OCI-LY3 (cell line): Measurements from ENCODE around the gene EFEMP1.

Source experiments
- H2AFZ ChIP-seq: fragments of 200-600, 300-600 bp; shearing (Covaris generic); 2 replicates; pipeline ENCODE4 v1.6.0; 2014; ENCODE audit warnings: antibody characterized with exemption, low read depth, low read length
- H3K27ac ChIP-seq: fragments of 200-600, 300-600 bp; sonication (generic); 2 replicates; pipeline ENCODE4 v1.5.1; 2014; ENCODE audit warnings: mild to moderate bottlenecking, low read length, moderate library complexity, mixed read lengths
- H3K27me3 ChIP-seq: fragments of 200-600, 300-600 bp; sonication (generic); 2 replicates; pipeline ENCODE4 v1.6.1; 2014; ENCODE audit warnings: low read depth, low read length, mixed read lengths
- H3K36me3 ChIP-seq: fragments of 200-600, 300-600 bp; sonication (generic); replicated peaks from 2 replicates; pipeline ENCODE3; 2014; ENCODE audit warnings: low read depth, low read length, mixed read lengths
- H3K4me1 ChIP-seq: fragments of 300-600, 200-600 bp; sonication (generic); 2 replicates; pipeline ENCODE4 v1.6.1; 2014; ENCODE audit warnings: low read length, mixed read lengths
- H3K4me2 ChIP-seq: fragments of 200-600, 300-600 bp; sonication (generic); 2 replicates; pipeline ENCODE4 v1.6.1; 2014; ENCODE audit warnings: low read length, mixed read lengths
- H3K4me3 ChIP-seq: fragments of 300-600, 200-600 bp; sonication (generic); 2 replicates; pipeline ENCODE4 v1.5.1; 2014; ENCODE audit warnings: antibody characterized with exemption, mild to moderate bottlenecking, low read length, moderate library complexity
- H3K79me2 ChIP-seq: fragments of 300-600, 200-600 bp; shearing (Covaris generic); 2 replicates; pipeline ENCODE4 v1.6.1; 2014; ENCODE audit warnings: mild to moderate bottlenecking, low read length, mixed read lengths
- H3K9ac ChIP-seq: fragments of 300-600, 200-600 bp; shearing (Covaris generic); 2 replicates; pipeline ENCODE4 v1.6.0; 2014; ENCODE audit warnings: mild to moderate bottlenecking, low read length, moderate library complexity
- H3K9me3 ChIP-seq: fragments of 200-600, 300-600 bp; shearing (Covaris generic); 2 replicates; pipeline ENCODE4 v1.6.1; 2014; ENCODE audit warnings: low read length, mixed read lengths; ENCODE audit not compliant: insufficient read depth
- H4K20me1 ChIP-seq: fragments of 200-600, 300-600 bp; sonication (generic); 2 replicates; pipeline ENCODE4 v1.6.1; 2016; ENCODE audit warnings: low read length, mixed read lengths; ENCODE audit not compliant: insufficient read depth
- EZH2phosphoT487 ChIP-seq: fragments of 200-600 bp; shearing (Covaris generic); IDR thresholded peaks from 2 replicates; pipeline ENCODE4 v1.6.1; 2018; ENCODE audit warnings: antibody characterized with exemption, mixed run types, low read depth
- TF ChIP-seq, protein P1 (sequence below): fragments of 200-600, 300-600 bp; sonication (generic); IDR thresholded peaks from 2 replicates; pipeline ENCODE4 v1.5.1; 2014; ENCODE audit warnings: antibody characterized with exemption, low read length, low read depth

Gene EFEMP1

DNA sequence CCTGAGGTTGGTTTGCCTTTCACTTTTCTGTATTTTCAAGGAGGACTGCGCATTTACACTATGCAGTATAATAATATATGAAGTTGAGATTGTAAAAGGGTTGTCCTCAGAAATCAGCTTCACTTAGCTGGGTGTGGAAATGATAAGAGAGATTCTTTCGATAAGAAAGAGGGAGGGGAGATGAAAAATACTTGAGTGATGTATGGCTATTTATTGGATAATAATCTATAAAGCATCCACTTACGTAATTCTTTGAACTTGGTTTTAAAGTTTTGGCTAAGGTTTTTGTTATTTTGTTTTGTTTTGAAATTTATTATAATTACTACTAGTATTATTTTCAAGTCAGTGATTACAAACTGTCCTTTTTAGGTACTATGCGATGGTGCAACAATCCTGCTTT is 40.6 kb downstream of the EFEMP1 start:
- Histone ChIP-seq H3K4me2 (no peak overlapping the region), H3K36me3 (no peaks in the 10 kb centered on the region), H3K9me3 (no peaks in the 10 kb centered on the region), H3K79me2 (no peaks in the 10 kb centered on the region), H4K20me1 (no peaks in the 10 kb centered on the region), H2AFZ (no peak overlapping the region), H3K4me3 (no peak overlapping the region), H3K27me3 (no peaks in the 10 kb centered on the region), H3K9ac (no peak overlapping the region), H3K4me1 (peaks cover 6% of the 10 kb centered on the region; the same call in 1 of the 2 replicates), H3K27ac (no peak overlapping the region)
- TF ChIP-seq, protein P1, sequence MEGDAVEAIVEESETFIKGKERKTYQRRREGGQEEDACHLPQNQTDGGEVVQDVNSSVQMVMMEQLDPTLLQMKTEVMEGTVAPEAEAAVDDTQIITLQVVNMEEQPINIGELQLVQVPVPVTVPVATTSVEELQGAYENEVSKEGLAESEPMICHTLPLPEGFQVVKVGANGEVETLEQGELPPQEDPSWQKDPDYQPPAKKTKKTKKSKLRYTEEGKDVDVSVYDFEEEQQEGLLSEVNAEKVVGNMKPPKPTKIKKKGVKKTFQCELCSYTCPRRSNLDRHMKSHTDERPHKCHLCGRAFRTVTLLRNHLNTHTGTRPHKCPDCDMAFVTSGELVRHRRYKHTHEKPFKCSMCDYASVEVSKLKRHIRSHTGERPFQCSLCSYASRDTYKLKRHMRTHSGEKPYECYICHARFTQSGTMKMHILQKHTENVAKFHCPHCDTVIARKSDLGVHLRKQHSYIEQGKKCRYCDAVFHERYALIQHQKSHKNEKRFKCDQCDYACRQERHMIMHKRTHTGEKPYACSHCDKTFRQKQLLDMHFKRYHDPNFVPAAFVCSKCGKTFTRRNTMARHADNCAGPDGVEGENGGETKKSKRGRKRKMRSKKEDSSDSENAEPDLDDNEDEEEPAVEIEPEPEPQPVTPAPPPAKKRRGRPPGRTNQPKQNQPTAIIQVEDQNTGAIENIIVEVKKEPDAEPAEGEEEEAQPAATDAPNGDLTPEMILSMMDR = no peak
- no peak for TF ChIP-seq EZH2phosphoT487

GRCh38 chr2:55880416-55881143 is 43.0 kb downstream of the EFEMP1 start:
- Histone ChIP-seq H3K27ac (no peak overlapping the region), H3K27me3 (no peaks in the 10 kb centered on the region), H3K79me2 (no peaks in the 10 kb centered on the region), H3K9ac (no peak overlapping the region), H4K20me1 (no peaks in the 10 kb centered on the region), H2AFZ (no peak overlapping the region), H3K4me3 (no peak overlapping the region), H3K36me3 (no peaks in the 10 kb centered on the region), H3K4me2 (no peak overlapping the region), H3K4me1 (peaks cover 26% of the 10 kb centered on the region), H3K9me3 (no peaks in the 10 kb centered on the region)
- TF ChIP-seq EZH2phosphoT487 = no peak
- TF ChIP-seq, protein P1 = no peak

- Histone ChIP-seq H2AFZ (no peak overlapping the region), H3K4me2 (no peak overlapping the region), H3K9me3 (no peaks in the 10 kb centered on the region), H3K27ac (no peak overlapping the region), H3K4me3 (no peak overlapping the region), H3K79me2 (no peaks in the 10 kb centered on the region), H3K27me3 (no peaks in the 10 kb centered on the region), H3K36me3 (no peaks in the 10 kb centered on the region), H4K20me1 (no peaks in the 10 kb centered on the region), H3K4me1 (peaks cover 31% of the 10 kb centered on the region), H3K9ac (no peak overlapping the region)
- no peak for TF ChIP-seq EZH2phosphoT487
- TF ChIP-seq, protein P1 = no peak
Measured at GRCh38 chr2:55879976-55880375, 43.6 kb downstream of the EFEMP1 start.

DNA sequence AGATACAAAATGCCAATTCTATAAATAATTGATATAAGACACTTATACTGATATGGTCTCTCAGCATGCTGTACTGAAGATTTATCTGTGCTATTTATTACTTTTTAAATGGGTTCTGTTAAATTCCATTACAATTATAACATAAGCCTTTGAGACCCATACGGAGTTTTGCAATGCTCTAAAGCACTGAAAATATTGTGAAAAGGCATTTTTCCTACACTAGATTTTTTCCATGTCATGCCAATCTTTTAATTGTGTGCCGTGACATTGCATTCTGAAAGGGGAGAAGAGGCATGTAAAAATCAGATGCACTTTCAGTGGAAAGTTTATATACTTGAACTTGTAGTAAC is 46.5 kb downstream of the EFEMP1 start:
- no peaks in the 10 kb centered on the region for H3K27me3 ChIP-seq
- H3K27ac ChIP-seq = no peak overlapping the region
- no peaks in the 10 kb centered on the region for H3K9me3 ChIP-seq
- H3K79me2 ChIP-seq = no peaks in the 10 kb centered on the region
- H3K36me3 ChIP-seq = no peaks in the 10 kb centered on the region
- no peak overlapping the region for H3K4me2 ChIP-seq
- H4K20me1 ChIP-seq = no peaks in the 10 kb centered on the region
- TF ChIP-seq, protein P1 = no peak
- no peak for TF ChIP-seq EZH2phosphoT487
- H3K4me3 ChIP-seq = no peak overlapping the region
- no peak overlapping the region for H3K9ac ChIP-seq
- no peak overlapping the region for H2AFZ ChIP-seq
- H3K4me1 ChIP-seq = peaks cover 32% of the 10 kb centered on the region
